ENCODE measurements around the gene NIF3L1. TPM values are rescaled to one million over a fixed set of nuclear protein-coding genes. Genes with fewer than 3 reads are reported as not detected.

Gene NIF3L1
- total and polyA plus RNA-seq, 7 donors = 9.8 to 30.7 (median 23.5) TPM

- DNase-seq = no peak
- H3K27ac ChIP-seq = no peak overlapping the region
- intact Hi-C loops (cut with DNase I) = no loop called here
- H3K36me3 ChIP-seq = peaks cover 20 to 96% (median 37%) of the 10 kb centered on the region in 4 donors
- no peaks in the 10 kb centered on the region for H3K4me1 ChIP-seq
- TF ChIP-seq, protein P1, sequence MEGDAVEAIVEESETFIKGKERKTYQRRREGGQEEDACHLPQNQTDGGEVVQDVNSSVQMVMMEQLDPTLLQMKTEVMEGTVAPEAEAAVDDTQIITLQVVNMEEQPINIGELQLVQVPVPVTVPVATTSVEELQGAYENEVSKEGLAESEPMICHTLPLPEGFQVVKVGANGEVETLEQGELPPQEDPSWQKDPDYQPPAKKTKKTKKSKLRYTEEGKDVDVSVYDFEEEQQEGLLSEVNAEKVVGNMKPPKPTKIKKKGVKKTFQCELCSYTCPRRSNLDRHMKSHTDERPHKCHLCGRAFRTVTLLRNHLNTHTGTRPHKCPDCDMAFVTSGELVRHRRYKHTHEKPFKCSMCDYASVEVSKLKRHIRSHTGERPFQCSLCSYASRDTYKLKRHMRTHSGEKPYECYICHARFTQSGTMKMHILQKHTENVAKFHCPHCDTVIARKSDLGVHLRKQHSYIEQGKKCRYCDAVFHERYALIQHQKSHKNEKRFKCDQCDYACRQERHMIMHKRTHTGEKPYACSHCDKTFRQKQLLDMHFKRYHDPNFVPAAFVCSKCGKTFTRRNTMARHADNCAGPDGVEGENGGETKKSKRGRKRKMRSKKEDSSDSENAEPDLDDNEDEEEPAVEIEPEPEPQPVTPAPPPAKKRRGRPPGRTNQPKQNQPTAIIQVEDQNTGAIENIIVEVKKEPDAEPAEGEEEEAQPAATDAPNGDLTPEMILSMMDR (IDR thresholded peaks at IDR 0.05) = no peak
- TF ChIP-seq EP300 (IDR thresholded peaks at IDR 0.05) (no peak), POLR2AphosphoS5 (IDR thresholded peaks at IDR 0.05) (no peak), POLR2A (IDR thresholded peaks at IDR 0.05) (no peak)
- H3K4me3 ChIP-seq = no peak overlapping the region
- no peaks in the 10 kb centered on the region for H3K27me3 ChIP-seq
- H3K9me3 ChIP-seq = no peaks in the 10 kb centered on the region
Measured at GRCh38 chr2:200913654-200914053, 24.5 kb downstream of the NIF3L1 start.

GRCh38 chr2:200922439-200922838 is 33.3 kb downstream of the NIF3L1 start:
- H3K36me3 ChIP-seq = peaks cover 5 to 95% (median 35%) of the 10 kb centered on the region in 4 donors
- intact Hi-C loops (cut with DNase I) = no loop called here
- H3K4me1 ChIP-seq = no peaks in the 10 kb centered on the region
- H3K4me3 ChIP-seq = no peak overlapping the region
- H3K27ac ChIP-seq = no peak overlapping the region
- 84 to 87% methylated on average over 6 of the region's 6 CpGs for WGBS, 2 donors
- no peaks in the 10 kb centered on the region for H3K9me3 ChIP-seq
- no peaks in the 10 kb centered on the region for H3K27me3 ChIP-seq
- TF ChIP-seq EP300 (IDR thresholded peaks at IDR 0.05) (no peak), POLR2A (IDR thresholded peaks at IDR 0.05) (no peak), POLR2AphosphoS5 (IDR thresholded peaks at IDR 0.05) (no peak)
- TF ChIP-seq, protein P1 (IDR thresholded peaks at IDR 0.05) = no peak
- no peak for DNase-seq

DNA sequence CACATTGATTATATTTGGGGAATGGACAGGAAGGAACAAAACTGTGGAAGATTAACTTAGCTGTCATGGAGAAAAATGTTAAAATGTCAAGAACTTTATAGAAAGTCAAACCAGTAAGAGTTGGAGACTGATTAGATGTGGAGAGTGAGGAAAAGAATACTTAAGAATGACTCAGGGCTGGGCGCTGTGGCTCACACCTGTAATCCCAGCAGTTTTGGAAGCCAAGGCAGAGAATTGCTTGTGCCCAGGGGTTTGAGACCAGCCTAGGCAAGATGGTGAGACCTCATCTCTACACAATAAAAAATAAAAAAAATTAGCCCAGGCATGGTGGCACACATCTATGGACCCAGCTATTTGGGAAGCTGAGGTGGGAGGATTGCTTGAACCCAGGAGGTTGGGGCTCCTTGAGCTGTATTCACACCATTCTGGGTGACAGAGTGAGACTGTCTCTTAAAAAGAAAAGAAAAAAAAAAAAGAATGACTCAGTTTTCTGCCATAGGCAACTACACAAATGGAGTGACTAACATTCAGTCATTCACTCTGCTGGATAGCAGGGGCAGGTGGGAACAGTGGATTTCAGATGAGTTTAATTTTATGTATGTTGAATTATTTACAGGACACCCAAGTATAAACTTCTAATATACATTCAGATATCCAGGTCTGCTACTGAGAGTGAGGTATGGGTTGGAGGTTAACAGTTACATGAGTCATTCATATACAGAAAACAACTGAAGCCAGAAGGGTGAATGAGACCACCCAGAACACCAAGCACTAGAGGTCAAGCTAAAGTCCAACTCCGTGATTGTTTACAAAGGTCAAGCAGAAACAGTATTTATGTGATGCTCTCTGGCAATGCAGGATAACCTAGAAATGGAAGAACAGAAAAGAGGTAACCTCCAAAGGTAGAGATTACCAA is 40.4 kb downstream of the NIF3L1 start:
- TF ChIP-seq POLR2AphosphoS5 (IDR thresholded peaks at IDR 0.05) = no peak
- no peak for TF ChIP-seq POLR2A (IDR thresholded peaks at IDR 0.05)
- TF ChIP-seq, protein P1 (IDR thresholded peaks at IDR 0.05) = no peak
- TF ChIP-seq EP300 (IDR thresholded peaks at IDR 0.05) = no peak
- intact Hi-C loops (cut with DNase I) = no loop called here
- Histone ChIP-seq H3K36me3 (peaks cover 0 to 89% (median 12%) of the 10 kb centered on the region in 4 donors), H3K4me1 (no peaks in the 10 kb centered on the region), H3K9me3 (no peaks in the 10 kb centered on the region), H3K27ac (no peak overlapping the region), H3K27me3 (no peaks in the 10 kb centered on the region), H3K4me3 (no peak overlapping the region)
- WGBS, 2 donors = 89% methylated on average over 2 of the region's 2 CpGs
- DNase-seq = no peak

GRCh38 chr2:200930947-200931626 is 41.9 kb downstream of the NIF3L1 start:
- intact Hi-C loops (cut with DNase I) = no loop called here
- no peak for DNase-seq
- TF ChIP-seq EP300 (IDR thresholded peaks at IDR 0.05) (no peak), POLR2AphosphoS5 (IDR thresholded peaks at IDR 0.05) (no peak), POLR2A (IDR thresholded peaks at IDR 0.05) (no peak)
- TF ChIP-seq, protein P1 (IDR thresholded peaks at IDR 0.05) = no peak
- Histone ChIP-seq H3K27me3 (no peaks in the 10 kb centered on the region), H3K36me3 (peaks cover 0 to 89% (median 9%) of the 10 kb centered on the region in 4 donors), H3K27ac (no peak overlapping the region), H3K4me1 (no peaks in the 10 kb centered on the region), H3K9me3 (no peaks in the 10 kb centered on the region), H3K4me3 (no peak overlapping the region)
- 74 to 82% methylated on average over 3 of the region's 3 CpGs for WGBS, 2 donors
